H1 (cell line): ENCODE data around the gene BUD13. TPM values are rescaled to one million over a fixed set of nuclear protein-coding genes. Genes with fewer than 3 reads are reported as not detected.

Source experiments
- CTCF ChIA-PET: fragments of 300-600 bp; sonication (Branson Sonifier 250); formaldehyde crosslinking; loops from one replicate; lab custom pipeline; 2021; ENCODE audit not compliant: partially characterized antibody; lab: Charles Lee
- POLR2A ChIA-PET: fragments of 300-600 bp; sonication (Branson Sonifier 250); formaldehyde crosslinking; loops from one replicate; lab custom pipeline; 2021; ENCODE audit warnings: inconsistent platforms; ENCODE audit not compliant: partially characterized antibody; lab: Charles Lee
- DNase-seq, 2 experiments: peaks; one replicate each; pipeline versions ENCODE4 v3.0.0 to v3.0.0-alpha.2; 2010 to 2022; ENCODE audit warnings: low spot score in 2 of 2, low read depth in 1 of 2, mixed read lengths in 1 of 2
- FAIRE-seq: peaks from 2 replicates; lab custom pipeline; 2011; peaks lifted over from hg19 to GRCh38; lab: Jason Lieb, UNC
- H2AFZ ChIP-seq: 2 replicates; pipeline ENCODE4 v1.8.1; 2012; ENCODE audit warnings: low read length, inconsistent platforms
- H2AK5ac ChIP-seq: 2 replicates; pipeline ENCODE4 v1.6.1; 2013; ENCODE audit warnings: low read depth, low read length
- H2BK120ac ChIP-seq: replicated peaks from 2 replicates; pipeline ENCODE3; 2013; ENCODE audit warnings: low read depth, low read length, inconsistent platforms
- H2BK12ac ChIP-seq: 2 replicates; pipeline ENCODE4 v1.6.1; 2013; ENCODE audit warnings: low read depth, low read length
- H2BK15ac ChIP-seq: 2 replicates; pipeline ENCODE4 v1.6.1; 2013; ENCODE audit warnings: low read length
- H2BK20ac ChIP-seq: 2 replicates; pipeline ENCODE4 v1.6.1; 2013; ENCODE audit warnings: low read length
- H2BK5ac ChIP-seq: 2 replicates; pipeline ENCODE4 v1.6.1; 2013; ENCODE audit warnings: low read depth, low read length
- H3K14ac ChIP-seq: 2 replicates; pipeline ENCODE4 v1.6.1; 2013; ENCODE audit warnings: inconsistent platforms; ENCODE audit not compliant: insufficient read length
- H3K18ac ChIP-seq: 2 replicates; pipeline ENCODE4 v1.6.1; 2013; ENCODE audit warnings: low read length; ENCODE audit errors: extremely low read depth
- H3K23ac ChIP-seq: 2 replicates; pipeline ENCODE4 v1.6.1; 2013; ENCODE audit warnings: inconsistent platforms; ENCODE audit not compliant: insufficient read length
- H3K23me2 ChIP-seq: 2 replicates; pipeline ENCODE4 v1.6.1; 2013; ENCODE audit warnings: low read depth, low read length
- H3K27ac ChIP-seq: 2 replicates; pipeline ENCODE4 v1.6.1; 2011; ENCODE audit warnings: low read depth, low read length, inconsistent platforms
- H3K27me3 ChIP-seq, 4 experiments: replicated peaks in 1 of 4; 1 replicate in 1 of 4; 2 replicates in 3 of 4; pipeline versions ENCODE4 v1.6.1 to v1.8.1; 2011 to 2013; ENCODE audit warnings: low read length in 3 of 4, mild to moderate bottlenecking in 3 of 4, inconsistent platforms in 2 of 4, mixed read lengths in 2 of 4, moderate library complexity in 1 of 4; ENCODE audit not compliant: control insufficient read depth in 3 of 4, insufficient read depth in 3 of 4; ENCODE audit errors: extremely low read depth in 1 of 4
- H3K36me3 ChIP-seq, 4 experiments: 2 replicates each; pipeline versions ENCODE4 v1.6.1 to v1.8.1; 2011 to 2013; ENCODE audit warnings: mild to moderate bottlenecking in 4 of 4, low read length in 3 of 4, moderate library complexity in 2 of 4, control low read depth in 1 of 4, inconsistent platforms in 1 of 4; ENCODE audit not compliant: insufficient read depth in 4 of 4, control insufficient read depth in 2 of 4
- H3K4ac ChIP-seq: replicated peaks from 2 replicates; pipeline ENCODE3; 2013; ENCODE audit warnings: low read length, low read depth, mixed read lengths, inconsistent platforms; ENCODE audit not compliant: insufficient read length
- H3K4me1 ChIP-seq, 4 experiments: replicated peaks in 1 of 4; 1 replicate in 1 of 4; 2 replicates in 3 of 4; pipeline versions ENCODE4 v1.6.1 to v1.8.1; 2011 to 2013; ENCODE audit warnings: low read length in 3 of 4, inconsistent platforms in 2 of 4, mixed read lengths in 1 of 4; ENCODE audit not compliant: insufficient read depth in 4 of 4, control insufficient read depth in 3 of 4
- H3K4me2 ChIP-seq, 2 experiments: 2 replicates each; pipeline versions ENCODE4 v1.6.1 to v1.8.1; 2011 to 2013; ENCODE audit warnings: low read depth in 2 of 2, low read length in 2 of 2, control low read depth in 1 of 2, inconsistent platforms in 1 of 2, mild to moderate bottlenecking in 1 of 2; ENCODE audit not compliant: insufficient read depth in 1 of 2
- H3K4me3 ChIP-seq, 4 experiments: fragments of 200-600, 300-600 bp in 1 of 4; sonication (generic), shearing (Covaris generic), sonication (Bioruptor Twin) in 1 of 4; 2 replicates each; pipeline versions ENCODE4 v1.5.1 to v1.8.1; 2011 to 2016; ENCODE audit warnings: low read length in 4 of 4, low read depth in 3 of 4, control low read depth in 2 of 4, inconsistent platforms in 2 of 4, mild to moderate bottlenecking in 2 of 4, mixed read lengths in 1 of 4, moderate library complexity in 1 of 4; ENCODE audit not compliant: insufficient read depth in 2 of 4; ENCODE audit errors: extremely low read depth in 1 of 4
- H3K56ac ChIP-seq: replicated peaks from 2 replicates; pipeline ENCODE3; 2013; ENCODE audit warnings: low read depth, mild to moderate bottlenecking, mixed read lengths, low read length, inconsistent platforms; ENCODE audit not compliant: insufficient read length
- H3K79me1 ChIP-seq: 2 replicates; pipeline ENCODE4 v1.6.1; 2013; ENCODE audit warnings: low read depth, low read length, control low read depth
- H3K79me2 ChIP-seq, 2 experiments: 2 replicates each; pipeline versions ENCODE4 v1.6.1 to v1.8.1; 2012 to 2013; ENCODE audit warnings: low read length in 2 of 2, mild to moderate bottlenecking in 2 of 2, inconsistent platforms in 1 of 2; ENCODE audit not compliant: insufficient read depth in 2 of 2, control insufficient read depth in 1 of 2
- H3K9ac ChIP-seq, 4 experiments: replicated peaks in 1 of 4; 1 replicate in 1 of 4; 2 replicates in 3 of 4; pipeline versions ENCODE4 v1.6.1 to v1.8.1; 2011 to 2013; ENCODE audit warnings: low read depth in 3 of 4, low read length in 3 of 4, control low read depth in 2 of 4, mild to moderate bottlenecking in 2 of 4, moderate library complexity in 2 of 4, inconsistent platforms in 1 of 4; ENCODE audit errors: extremely low read depth in 1 of 4
- H3K9me3 ChIP-seq, 2 experiments: 2 replicates each; pipeline versions ENCODE4 v1.6.1 to v1.8.1; 2012 to 2013; ENCODE audit warnings: mild to moderate bottlenecking in 2 of 2, moderate library complexity in 2 of 2, control low read depth in 1 of 2, inconsistent platforms in 1 of 2, low read depth in 1 of 2, low read length in 1 of 2, mixed read lengths in 1 of 2; ENCODE audit not compliant: insufficient read depth in 2 of 2
- H4K20me1 ChIP-seq, 2 experiments: replicated peaks in 1 of 2; 2 replicates each; pipeline versions ENCODE3 to v1.8.1; 2011 to 2013; ENCODE audit warnings: inconsistent platforms in 2 of 2, low read length in 2 of 2, mild to moderate bottlenecking in 1 of 2; ENCODE audit not compliant: insufficient read depth in 2 of 2, control insufficient read depth in 1 of 2
- H4K5ac ChIP-seq: 2 replicates; pipeline ENCODE4 v1.6.1; 2013; ENCODE audit warnings: low read length, low read depth, mixed read lengths, inconsistent platforms; ENCODE audit not compliant: insufficient read length
- H4K8ac ChIP-seq: 2 replicates; pipeline ENCODE4 v1.8.0; 2013; ENCODE audit warnings: mild to moderate bottlenecking, moderate library complexity, low read length, inconsistent platforms; ENCODE audit not compliant: insufficient read depth; ENCODE audit errors: extremely low read depth
- H4K91ac ChIP-seq: replicated peaks from 2 replicates; pipeline ENCODE3; 2013; ENCODE audit warnings: low read length, mixed read lengths, inconsistent platforms; ENCODE audit not compliant: insufficient read length
- ATF2 ChIP-seq: IDR thresholded peaks from 2 replicates; pipeline ENCODE4 v1.6.1; 2012; ENCODE audit warnings: low read length, inconsistent platforms
- E2F6 ChIP-seq: IDR thresholded peaks from 2 replicates; pipeline ENCODE4 v1.6.1; 2012; ENCODE audit warnings: inconsistent platforms
- POU5F1 ChIP-seq: IDR thresholded peaks from 2 replicates; pipeline ENCODE4 v1.6.1; 2011; ENCODE audit warnings: low read depth, mild to moderate bottlenecking, low read length, moderate library complexity
- SP1 ChIP-seq: IDR thresholded peaks from 2 replicates; pipeline ENCODE4 v1.6.1; 2011; ENCODE audit warnings: low read depth, low read length
- TEAD4 ChIP-seq: IDR thresholded peaks from 2 replicates; pipeline ENCODE4 v1.6.1; 2012; ENCODE audit warnings: low read depth, low read length, inconsistent platforms, mixed read lengths
- ZNF274 ChIP-seq: IDR thresholded peaks from 2 replicates; pipeline ENCODE4 v1.7.0; 2012; ENCODE audit warnings: low read length, borderline replicate concordance; ENCODE audit errors: extremely low read depth
- polyA plus RNA-seq, 7 experiments: library from polyadenylated mRNA; depleted of rRNA in 3 of 7; stranded (reverse) in 5 of 7; unstranded in 2 of 7; fragments of >200 nt in 5 of 7; fragments of 200-250 nt in 2 of 7; gene quantifications; 1 replicate in 5 of 7; 2 replicates in 1 of 7; 4 replicates in 1 of 7; pipeline versions ENCODE4 v1.2.1 to v1.2.3, GENCODE V29; 2011 to 2013; ENCODE audit warnings: missing spikeins in 2 of 7, mixed read lengths in 2 of 7
- total RNA-seq: library from RNA; stranded (reverse); fragmentation: NEBNext Ultra II Directional; extraction: Animal tissue kit (Norgen Biotek cat#: 25700); gene quantifications from 2 replicates; pipeline ENCODE4 v1.2.1, GENCODE V29; 2021

The BUD13 gene
- total and polyA plus RNA-seq, 2 of the 8 experiments (the other 6 are each of a cell fraction or from before 2014, with no cell fraction given) = 24.8 to 27.2 TPM

- Histone ChIP-seq H3K4ac (no peak overlapping the region), H3K23ac (no peak overlapping the region), H4K20me1 (peaks cover 2% of the 10 kb centered on the region in 2 experiments), H3K27ac (no peak overlapping the region), H2BK5ac (no peak overlapping the region), H3K4me3 (no peak overlapping the region), H4K8ac (no peak overlapping the region), H3K18ac (no peak overlapping the region), H3K27me3 (no peaks in the 10 kb centered on the region), H2BK120ac (no peak overlapping the region), H4K5ac (no peak overlapping the region), H3K9me3 (no peaks in the 10 kb centered on the region), H2BK20ac (no peak overlapping the region), H2AK5ac (no peak overlapping the region), H2BK12ac (no peak overlapping the region), H3K9ac (no peak overlapping the region), H4K91ac (no peak overlapping the region), H3K79me2 (peaks cover 8% of the 10 kb centered on the region in 2 experiments), H3K56ac (no peak overlapping the region), H3K79me1 (no peaks in the 10 kb centered on the region), H2BK15ac (no peak overlapping the region), H3K14ac (no peak overlapping the region), H3K4me1 (peaks cover 0 to 4% (median 2%) of the 10 kb centered on the region in 4 experiments; a peak in 2 of 7 replicates), H3K36me3 (peaks cover 18 to 47% (median 29%) of the 10 kb centered on the region in 4 experiments), H2AFZ (no peak overlapping the region), H3K23me2 (peaks cover 8% of the 10 kb centered on the region), H3K4me2 (no peak overlapping the region)
- ChIA-PET POLR2A (interaction anchor here (0.8 to 2.6 kb wide), 2 partner anchors 13 kb away, joined by 4 to 7 read pairs; no protein-coding TSS in a partner anchor), CTCF (interaction anchor here (0.7 to 1.7 kb wide), 3 partner anchors 10 to 46 kb away, joined by 3 to 5 read pairs (median 3); partner anchors contain the start of gene APOA4)
- FAIRE-seq (no peak), DNase-seq (no peak)
- TF ChIP-seq TEAD4 = no peak
- TF ChIP-seq ATF2 = no peak
- no peak for TF ChIP-seq SP1
- TF ChIP-seq POU5F1 = no peak
- TF ChIP-seq ZNF274 = no peak
- TF ChIP-seq E2F6 = no peak
Measured at GRCh38 chr11:116776522-116776984, 3.8 kb upstream of the BUD13 start.
